HG03442 (cell line): Measurements from ENCODE around the gene SLC5A4.
"Not testable (repeated sequence)": the region's sequence is repeated elsewhere in the genome, so short reads cannot be mapped to it uniquely, and the experiment has no call there.

Experiments used
- ATAC-seq: cut with Tn5 transposase; IDR thresholded peaks from one replicate; pipeline ENCODE4 v1.9.1; 2021; ENCODE audit warnings: mild to moderate bottlenecking, moderate library complexity; ENCODE audit not compliant: unreplicated experiment

Gene SLC5A4

DNA sequence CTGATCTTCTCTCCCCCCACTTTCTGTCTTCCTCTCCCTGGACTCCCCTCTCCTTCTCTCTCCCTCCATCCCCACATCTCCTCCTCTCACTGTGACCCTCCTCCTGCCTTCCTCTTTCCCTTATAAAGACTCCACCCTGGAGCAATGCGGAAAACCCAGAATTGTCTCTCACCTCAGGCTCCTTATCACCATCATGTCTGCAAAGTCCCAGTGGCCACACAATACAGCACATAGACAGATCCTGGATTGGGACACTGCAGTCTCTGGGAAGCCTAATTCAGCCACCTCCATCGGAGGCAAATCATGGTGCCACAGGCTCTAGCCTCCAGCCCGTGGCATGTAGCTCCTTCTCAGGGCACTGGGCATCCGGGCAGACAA, 53.0 kb downstream of the SLC5A4 start:
- no peak for ATAC-seq

- no peak for ATAC-seq
These were observed 54.4 kb downstream of the SLC5A4 start for GRCh38 chr22:32200752-32201151.

- no peak for ATAC-seq
These were observed 55.2 kb downstream of the SLC5A4 start for GRCh38 chr22:32199961-32200360.

DNA sequence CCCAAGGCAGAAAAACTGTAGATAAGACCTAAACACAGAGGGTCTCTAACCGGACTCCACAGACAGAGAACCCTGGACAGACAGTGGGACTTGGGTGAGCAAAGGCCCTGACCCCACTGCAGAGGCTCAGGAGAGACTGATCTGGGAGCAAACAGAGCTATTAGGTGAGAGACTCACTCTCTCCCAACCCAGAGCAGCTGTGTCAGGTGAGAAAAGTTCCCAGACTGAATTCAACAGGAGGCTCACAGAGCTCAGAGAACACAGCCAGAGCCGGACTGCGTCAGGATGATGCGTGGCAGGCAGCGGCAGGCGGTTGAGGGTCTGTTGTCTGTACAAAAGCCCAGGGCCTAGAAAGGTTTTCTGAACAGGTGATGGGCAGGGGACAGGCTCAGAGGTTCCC, 55.8 kb downstream of the SLC5A4 start:
- ATAC-seq, result no peak

GRCh38 chr22:32197553-32198226, 57.5 kb downstream of the SLC5A4 start:
- not testable (repeated sequence) for ATAC-seq

GRCh38 chr22:32195900-32196299, 59.2 kb downstream of the SLC5A4 start:
- ATAC-seq, result not testable (repeated sequence)

- ATAC-seq, result not testable (repeated sequence)
These were observed 61.8 kb downstream of the SLC5A4 start for GRCh38 chr22:32193346-32193745.

DNA sequence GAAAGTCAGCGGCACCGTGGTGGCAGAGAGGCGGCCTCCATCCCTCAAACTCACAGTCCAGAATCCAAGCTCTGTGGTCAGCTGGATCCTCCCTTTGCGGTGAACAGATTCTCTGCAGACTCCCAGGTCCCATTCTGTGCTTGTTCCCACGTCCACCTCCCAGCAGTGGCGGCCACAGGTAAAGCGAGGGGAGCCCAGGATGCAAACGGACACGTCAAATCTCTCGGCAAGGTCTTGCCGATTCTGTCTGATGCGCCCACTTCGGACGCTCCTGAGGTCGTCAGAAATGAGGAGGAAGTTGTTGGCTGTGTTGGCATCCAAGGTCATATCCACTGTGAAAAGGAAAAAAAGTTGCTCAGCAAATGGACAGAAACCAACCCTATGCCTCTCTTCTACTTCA, 64.1 kb downstream of the SLC5A4 start:
- ATAC-seq, result not testable (repeated sequence)

DNA sequence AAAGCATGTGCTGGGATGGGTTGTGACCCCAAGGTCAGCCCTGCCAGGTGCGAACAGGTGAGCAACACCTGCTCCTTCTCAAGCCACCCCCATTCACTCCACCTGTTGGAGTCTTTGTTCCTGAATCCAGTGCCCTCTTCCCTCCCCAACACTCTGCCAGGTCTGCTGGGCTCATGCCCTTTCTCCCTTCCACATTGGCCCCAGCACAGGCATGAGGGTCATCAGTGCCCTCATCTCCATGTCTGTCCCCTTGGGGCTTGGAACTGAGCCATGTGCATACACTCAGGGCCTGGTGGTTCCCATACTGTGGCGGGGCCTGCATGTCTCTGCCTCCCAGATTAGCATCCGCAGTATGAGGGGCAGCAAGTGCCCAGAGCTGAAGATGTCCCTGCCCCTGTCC, 69.3 kb downstream of the SLC5A4 start:
- ATAC-seq, result no peak

DNA sequence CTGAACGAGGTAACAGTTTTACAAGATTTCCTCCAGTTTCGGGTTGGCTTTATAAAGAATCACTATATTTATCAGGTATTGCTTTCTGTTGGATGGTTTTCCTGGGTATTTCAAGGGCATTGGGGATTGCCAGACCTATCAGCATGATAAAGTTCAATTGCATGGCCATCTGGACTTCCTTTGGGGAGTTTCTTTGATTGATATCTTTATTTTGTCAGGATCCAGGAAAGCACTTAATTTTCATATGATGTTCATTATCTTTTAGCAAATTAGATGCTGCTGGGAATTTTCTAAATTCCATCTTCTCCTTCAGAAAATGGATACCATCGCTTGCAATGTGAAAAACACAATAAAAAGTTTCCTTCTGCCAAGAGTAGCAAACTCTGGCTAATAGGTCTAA, 71.5 kb downstream of the SLC5A4 start:
- no peak for ATAC-seq

DNA sequence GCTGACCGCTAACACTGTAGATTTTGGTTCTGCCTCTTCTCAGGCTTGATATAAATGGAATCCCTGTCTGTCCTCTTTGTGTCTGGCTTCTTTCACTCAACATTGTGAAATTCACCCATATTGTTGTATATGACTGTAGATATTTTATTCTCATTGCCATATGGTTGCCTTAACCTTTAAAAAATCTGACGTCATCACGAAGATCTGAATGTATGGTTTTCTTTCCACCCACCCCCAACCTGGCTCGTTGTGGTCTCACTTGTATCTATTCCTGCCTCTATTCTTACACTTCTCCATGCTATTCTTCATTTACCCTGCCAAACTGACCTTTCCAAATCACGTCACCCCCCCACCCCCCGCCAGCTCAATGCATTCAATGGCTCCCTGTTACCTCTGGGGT, 74.1 kb downstream of the SLC5A4 start:
- no peak for ATAC-seq

DNA sequence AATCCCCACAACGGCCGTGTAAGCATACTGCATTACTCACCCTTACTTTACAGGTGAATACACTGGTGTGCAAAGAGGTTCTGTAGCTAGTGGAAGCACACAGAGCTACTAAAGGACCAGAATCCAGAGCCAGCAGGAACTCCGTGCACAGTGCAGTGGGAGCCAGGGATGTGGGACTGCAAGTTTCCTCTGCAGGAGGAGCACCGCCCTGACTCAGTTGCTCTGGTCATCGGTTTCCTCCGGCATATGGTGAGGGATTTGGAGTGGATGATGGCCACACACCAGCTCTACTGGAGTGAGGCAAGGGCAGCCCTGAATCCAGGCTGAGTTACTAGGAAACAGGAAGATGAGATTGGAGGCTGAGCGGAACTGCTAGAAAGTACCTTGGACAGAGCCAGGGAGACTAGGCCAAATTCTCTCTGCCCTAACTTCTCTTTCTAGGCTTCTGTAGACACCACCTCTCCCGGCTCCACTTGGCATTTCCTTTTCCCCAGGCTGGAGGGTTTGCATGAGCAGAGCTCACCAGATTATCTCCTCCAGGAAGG, 77.9 kb downstream of the SLC5A4 start:
- ATAC-seq, result no peak

- ATAC-seq, result no peak
These were observed 79.2 kb downstream of the SLC5A4 start for GRCh38 chr22:32175683-32176644.

DNA sequence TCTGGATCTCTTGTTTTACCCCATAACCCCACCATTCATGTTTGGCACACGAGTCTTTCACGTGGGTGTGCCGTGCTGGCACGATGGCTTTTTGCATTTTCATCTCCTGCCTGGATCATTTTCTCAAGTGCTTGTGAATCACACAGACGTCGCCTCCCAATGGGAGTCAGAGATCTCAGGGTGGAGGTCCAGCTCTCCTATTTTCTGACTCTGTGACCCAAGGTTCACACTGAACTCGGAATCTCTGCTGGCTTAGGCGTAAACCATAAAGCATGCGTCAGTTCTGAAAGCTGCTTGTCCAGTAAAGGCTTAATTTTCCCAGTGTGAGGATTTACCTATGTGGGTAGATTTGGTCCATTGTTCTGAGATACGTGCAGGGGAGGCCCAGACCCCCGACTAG, 80.0 kb downstream of the SLC5A4 start:
- no peak for ATAC-seq
